Central memory CD8-positive, alpha-beta T cell (primary cell): Measurements from ENCODE around the gene PRDM16.

Experiments
- ATAC-seq: fragments of 150-1000 bp; cut with Tn5 transposase; replicated peaks from 2 replicates; pipeline ENCODE4 v1.10.0; 2022; ENCODE audit warnings: mild to moderate bottlenecking, moderate FRiP score, moderate number of reproducible peaks; ENCODE audit not compliant: poor library complexity, severe bottlenecking; ENCODE audit errors: extremely low read depth
- DNase-seq, 2 donors: peaks; one replicate each; pipeline ENCODE4 v3.0.0; 2021; ENCODE audit warnings: low spot score in 2 of 2
- H3K27ac Mint-ChIP-seq: one replicate; pipeline ENCODE4 v1.8.0; 2022; ENCODE audit warnings: low read depth, mild to moderate bottlenecking, moderate library complexity, mixed read lengths
- H3K27me3 Mint-ChIP-seq: one replicate; pipeline ENCODE4 v1.8.0; 2022; ENCODE audit warnings: mixed read lengths
- H3K36me3 Mint-ChIP-seq: one replicate; pipeline ENCODE4 v1.8.0; 2022; ENCODE audit warnings: mild to moderate bottlenecking, moderate library complexity, mixed read lengths; ENCODE audit not compliant: insufficient read depth
- H3K4me1 Mint-ChIP-seq: one replicate; pipeline ENCODE4 v1.8.0; 2022; ENCODE audit warnings: mixed read lengths
- H3K4me3 Mint-ChIP-seq: one replicate; pipeline ENCODE4 v1.8.0; 2022; ENCODE audit warnings: mild to moderate bottlenecking, moderate library complexity, mixed read lengths
- H3K9me3 Mint-ChIP-seq: one replicate; pipeline ENCODE4 v1.8.0; 2022; ENCODE audit warnings: mixed read lengths

The PRDM16 gene

DNA sequence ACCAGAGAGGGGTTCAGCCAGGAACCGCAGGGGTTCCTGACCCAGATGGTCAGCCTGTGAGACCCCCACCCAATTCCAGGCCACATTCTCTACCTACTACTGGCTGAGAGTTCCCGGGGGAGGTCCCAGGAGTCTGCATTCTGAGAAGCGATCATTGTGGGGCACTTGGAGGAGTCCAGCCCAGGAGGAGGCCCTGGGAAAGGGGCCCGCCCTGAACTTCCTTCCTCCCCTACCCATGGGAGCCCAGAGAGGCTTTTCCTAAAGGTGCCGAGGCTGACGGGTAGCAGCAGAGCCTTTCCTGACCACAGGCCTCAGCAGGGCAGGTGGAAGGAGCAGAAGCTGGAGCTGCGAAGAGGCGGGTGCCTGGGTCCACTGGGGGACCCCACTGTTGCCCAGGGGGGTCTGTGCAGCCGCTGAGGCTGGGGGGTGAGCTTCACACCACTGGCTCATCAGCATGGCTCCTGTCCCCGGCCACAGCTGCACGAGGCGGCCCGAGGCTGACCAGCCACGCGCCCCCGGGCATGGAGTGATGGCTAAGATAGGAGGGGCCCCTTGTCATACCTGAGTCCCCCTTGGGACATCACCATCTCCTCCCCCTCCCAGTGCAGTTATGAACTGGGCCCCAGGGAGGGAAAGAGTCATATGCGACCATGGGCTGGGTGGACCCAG, 127.7 kb downstream of the PRDM16 start:
- Mint-ChIP-seq H3K4me3 (no peak overlapping the region), H3K27ac (no peak overlapping the region), H3K36me3 (no peaks in the 10 kb centered on the region), H3K4me1 (no peaks in the 10 kb centered on the region), H3K27me3 (no peaks in the 10 kb centered on the region), H3K9me3 (no peaks in the 10 kb centered on the region)
- ATAC-seq (no peak), DNase-seq (no peak)

DNA sequence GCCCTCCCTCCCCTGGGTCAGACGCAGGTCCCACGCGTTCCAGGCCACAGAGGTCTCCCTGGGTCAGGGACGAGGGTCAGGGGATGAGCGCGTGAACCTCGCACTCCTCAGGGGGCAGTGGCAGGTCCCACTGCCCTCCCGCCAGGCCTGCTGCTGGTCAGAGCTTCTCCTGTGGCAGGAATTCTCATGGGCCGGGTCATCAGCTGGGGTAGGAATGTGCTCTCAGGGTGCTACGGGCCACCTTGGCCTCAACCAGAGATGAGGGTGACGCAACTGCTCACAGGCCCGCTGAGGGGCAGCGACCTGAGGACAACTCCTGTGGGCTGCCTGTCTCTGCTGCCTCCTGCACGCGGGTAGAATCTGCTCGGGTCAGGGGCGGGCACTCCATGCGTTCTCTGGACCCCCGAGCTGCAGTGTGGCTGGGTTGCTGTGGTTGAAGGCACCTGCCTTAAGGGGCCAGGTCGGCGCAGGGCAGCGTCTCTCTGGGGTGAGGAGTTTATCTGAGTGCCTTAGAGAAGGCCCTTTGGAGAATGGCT, 128.8 kb downstream of the PRDM16 start:
- no peaks in the 10 kb centered on the region for H3K4me1 Mint-ChIP-seq
- no peaks in the 10 kb centered on the region for H3K9me3 Mint-ChIP-seq
- ATAC-seq: no peak
- H3K27me3 Mint-ChIP-seq: no peaks in the 10 kb centered on the region
- H3K36me3 Mint-ChIP-seq: no peaks in the 10 kb centered on the region
- no peak overlapping the region for H3K27ac Mint-ChIP-seq
- DNase-seq: no peak
- no peak overlapping the region for H3K4me3 Mint-ChIP-seq

DNA sequence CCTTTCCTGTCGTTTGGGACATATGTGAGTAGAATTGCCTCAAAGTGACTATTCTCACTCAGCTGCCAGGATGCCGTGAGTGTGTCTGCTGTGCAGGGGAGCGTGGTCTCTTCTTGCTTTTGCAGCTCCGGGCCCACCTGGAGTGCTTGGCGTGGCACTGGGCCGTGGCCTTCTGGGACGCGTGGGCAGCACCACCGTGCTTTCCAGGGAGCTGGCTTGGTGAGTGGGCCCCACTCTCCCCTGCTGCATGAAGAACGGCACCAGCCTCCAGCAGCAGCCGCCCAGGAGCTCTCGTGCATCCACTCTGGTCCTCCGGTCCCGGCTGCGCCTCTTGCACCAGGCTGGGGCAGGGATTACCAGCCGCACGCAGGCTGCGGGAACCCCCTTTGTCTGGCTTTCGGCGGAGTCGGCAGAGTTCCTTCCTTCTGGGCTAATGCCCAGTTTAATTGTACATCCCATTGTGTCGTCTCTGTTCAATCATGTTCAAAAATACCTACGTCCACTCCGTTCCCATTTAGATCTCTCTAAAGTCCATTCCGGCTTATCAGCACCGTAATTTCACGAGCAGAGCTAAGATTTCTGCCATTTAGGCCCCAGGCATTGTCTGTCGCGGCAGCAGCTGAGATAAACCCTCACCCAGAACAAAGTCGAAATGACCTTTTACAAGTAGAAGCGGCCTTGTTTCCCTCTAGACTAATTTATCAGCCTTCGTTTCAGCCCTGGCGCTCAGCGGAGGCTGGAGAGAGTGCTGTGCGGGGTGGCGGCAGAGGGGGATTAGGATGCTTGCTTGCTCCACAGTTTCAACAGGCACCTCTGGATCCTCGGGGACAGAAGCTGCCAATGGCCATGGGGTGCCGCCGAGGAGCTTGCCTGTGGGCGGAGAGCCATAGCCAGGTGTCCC, 129.6 kb downstream of the PRDM16 start:
- H3K27ac Mint-ChIP-seq: no peak overlapping the region
- H3K36me3 Mint-ChIP-seq: no peaks in the 10 kb centered on the region
- H3K27me3 Mint-ChIP-seq: no peaks in the 10 kb centered on the region
- ATAC-seq: no peak
- H3K4me3 Mint-ChIP-seq: no peak overlapping the region
- H3K9me3 Mint-ChIP-seq: no peaks in the 10 kb centered on the region
- no peaks in the 10 kb centered on the region for H3K4me1 Mint-ChIP-seq
- no peak for DNase-seq

DNA sequence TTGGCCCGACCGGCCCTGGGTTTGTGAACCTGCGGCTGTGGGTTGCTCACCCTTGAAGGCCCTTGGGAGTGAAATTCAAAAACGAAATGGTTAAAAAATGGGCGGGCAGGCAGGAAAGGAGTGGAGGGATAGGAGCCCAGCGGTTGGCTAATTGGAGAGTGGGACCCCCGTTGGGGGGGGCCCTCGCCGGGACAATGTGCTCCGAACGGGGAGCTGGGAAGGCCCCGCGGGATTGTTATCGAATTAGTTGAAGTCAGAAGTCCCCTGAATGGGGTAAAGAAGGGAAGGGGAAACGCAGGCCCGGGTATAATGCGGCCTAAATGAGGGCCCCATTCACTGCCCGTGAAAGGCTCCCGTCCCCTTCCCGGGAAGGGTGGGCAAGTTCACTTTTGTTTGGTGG, 135.7 kb downstream of the PRDM16 start:
- H3K27ac Mint-ChIP-seq: no peak overlapping the region
- no peak overlapping the region for H3K4me3 Mint-ChIP-seq
- no peaks in the 10 kb centered on the region for H3K36me3 Mint-ChIP-seq
- ATAC-seq (no peak), DNase-seq (no peak)
- H3K4me1 Mint-ChIP-seq: no peaks in the 10 kb centered on the region
- no peaks in the 10 kb centered on the region for H3K9me3 Mint-ChIP-seq
- no peaks in the 10 kb centered on the region for H3K27me3 Mint-ChIP-seq

DNA sequence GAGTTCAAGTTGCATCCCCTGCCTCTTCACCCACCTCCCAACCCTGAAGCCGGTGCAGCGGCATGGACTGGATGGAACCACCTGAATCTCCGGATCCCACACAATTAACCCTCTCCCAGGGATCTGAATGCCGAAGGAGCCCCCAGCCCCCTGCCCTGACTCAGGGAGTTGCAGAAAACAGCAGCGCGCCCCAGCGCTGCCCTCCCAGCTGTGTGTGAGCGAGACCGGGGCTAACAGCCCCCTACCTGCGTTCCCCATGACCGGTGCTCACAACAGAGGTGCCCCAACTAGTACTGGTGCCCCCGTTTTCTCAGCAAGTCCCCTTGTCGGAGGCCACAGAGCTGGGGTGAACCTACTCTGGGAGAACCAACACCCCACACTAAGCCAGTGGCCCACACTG, 136.8 kb downstream of the PRDM16 start:
- Mint-ChIP-seq H3K27me3 (no peaks in the 10 kb centered on the region), H3K4me3 (no peak overlapping the region), H3K36me3 (no peaks in the 10 kb centered on the region), H3K4me1 (no peaks in the 10 kb centered on the region), H3K27ac (no peak overlapping the region), H3K9me3 (no peaks in the 10 kb centered on the region)
- ATAC-seq (no peak), DNase-seq (no peak)

DNA sequence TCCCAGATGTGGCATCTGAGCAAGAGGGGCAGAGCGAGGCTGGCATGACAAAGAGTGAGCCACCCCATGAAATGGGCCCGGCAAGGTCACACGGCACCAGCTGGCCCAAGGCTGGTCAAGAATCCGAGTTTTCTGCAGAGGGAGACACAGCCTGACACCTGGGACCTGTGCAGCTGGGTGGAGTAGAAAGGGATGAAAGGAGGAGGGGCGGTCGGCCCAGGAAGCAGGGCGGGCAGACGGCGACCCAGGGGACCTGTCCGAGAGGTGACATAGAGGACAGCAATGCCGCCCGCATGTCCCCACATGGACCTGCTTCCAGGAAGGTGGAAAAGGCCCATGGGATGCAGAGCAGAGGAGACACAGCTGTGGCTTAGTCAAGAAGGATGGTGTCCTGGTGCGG, 137.7 kb downstream of the PRDM16 start:
- Mint-ChIP-seq H3K9me3 (no peaks in the 10 kb centered on the region), H3K4me3 (no peak overlapping the region), H3K36me3 (no peaks in the 10 kb centered on the region), H3K4me1 (no peaks in the 10 kb centered on the region), H3K27ac (no peak overlapping the region), H3K27me3 (no peaks in the 10 kb centered on the region)
- DNase-seq: no peak
- ATAC-seq: no peak

DNA sequence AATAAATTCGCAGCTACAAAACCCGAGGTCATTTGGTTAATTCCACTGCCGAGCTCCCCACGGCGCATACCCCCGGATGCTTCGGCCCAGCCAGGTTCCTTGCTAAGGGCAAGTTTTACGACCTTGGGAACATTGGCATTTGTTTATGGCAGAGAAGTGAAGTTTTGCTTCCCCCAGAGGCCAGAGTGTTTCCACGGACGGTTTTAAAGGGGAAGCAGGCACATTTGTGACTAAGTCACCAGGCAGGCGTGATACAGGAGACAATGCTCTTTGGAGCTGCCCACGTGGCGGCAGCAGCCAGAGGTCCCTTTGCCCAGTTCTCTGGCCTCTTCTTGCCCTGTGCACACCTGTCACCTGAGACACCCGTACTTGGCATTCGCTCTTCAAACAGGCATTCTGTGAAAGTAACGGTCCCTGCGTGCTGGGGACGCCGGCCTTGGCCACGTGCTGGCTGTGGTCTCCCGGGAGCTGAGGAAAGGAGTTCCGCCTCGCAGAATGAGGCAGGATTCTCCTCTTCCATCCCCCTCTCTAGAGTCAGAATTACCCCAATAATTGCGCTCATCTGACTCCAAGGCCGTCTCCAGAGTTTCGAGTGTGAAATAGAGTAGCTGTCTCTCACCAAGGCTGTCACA, 138.3 kb downstream of the PRDM16 start:
- no peaks in the 10 kb centered on the region for H3K27me3 Mint-ChIP-seq
- no peak for DNase-seq
- H3K9me3 Mint-ChIP-seq: no peaks in the 10 kb centered on the region

DNA sequence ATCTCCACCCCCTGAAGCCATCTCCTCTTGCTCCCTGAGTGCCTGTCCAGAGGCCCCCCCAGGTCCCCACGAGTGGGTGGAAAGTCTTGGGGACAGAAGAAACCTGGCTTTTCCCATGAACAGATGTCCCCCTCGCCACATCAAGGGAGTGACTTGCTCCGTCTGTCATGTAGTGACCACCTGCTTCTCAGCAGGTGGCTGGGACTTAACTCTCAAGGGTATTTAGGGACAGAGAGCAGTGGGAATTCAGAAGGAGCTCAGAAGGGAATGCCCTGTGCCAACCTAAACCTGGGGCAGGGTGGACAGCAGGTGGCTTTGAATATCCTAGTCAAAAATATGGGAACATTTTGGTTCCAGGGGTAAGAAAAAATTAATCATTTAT, 139.8 kb downstream of the PRDM16 start:
- no peak overlapping the region for H3K4me3 Mint-ChIP-seq
- H3K27me3 Mint-ChIP-seq: no peaks in the 10 kb centered on the region
- no peak overlapping the region for H3K27ac Mint-ChIP-seq
- DNase-seq: no peak
- no peaks in the 10 kb centered on the region for H3K9me3 Mint-ChIP-seq
- no peaks in the 10 kb centered on the region for H3K4me1 Mint-ChIP-seq
- H3K36me3 Mint-ChIP-seq: no peaks in the 10 kb centered on the region
- no peak for ATAC-seq

More for the DNA sequence above, 138.3 kb downstream of the PRDM16 start:
- no peak for ATAC-seq
- H3K27ac Mint-ChIP-seq: no peak overlapping the region
- H3K4me1 Mint-ChIP-seq: no peaks in the 10 kb centered on the region
- H3K36me3 Mint-ChIP-seq: no peaks in the 10 kb centered on the region
- no peak overlapping the region for H3K4me3 Mint-ChIP-seq

DNA sequence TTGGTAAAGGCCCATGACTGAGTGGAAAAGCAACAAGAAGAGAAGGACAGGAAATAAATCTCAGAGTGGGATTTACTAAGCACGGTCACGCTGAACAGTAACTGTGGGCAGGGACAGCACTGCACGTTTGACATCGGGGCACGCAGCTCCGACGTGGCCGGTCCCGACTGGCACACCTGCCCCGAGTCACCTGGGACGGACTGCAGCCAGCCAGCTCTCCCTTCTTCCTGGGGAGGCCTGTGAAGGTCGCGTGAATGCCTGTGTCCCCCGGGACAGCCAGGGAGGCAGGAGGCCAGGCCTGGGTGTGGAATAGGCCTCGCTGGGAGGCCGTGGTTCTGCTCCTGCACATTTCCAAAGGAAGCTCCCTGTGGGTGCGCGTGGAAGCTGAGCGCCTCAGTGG, 140.2 kb downstream of the PRDM16 start:
- ATAC-seq (no peak), DNase-seq (no peak)
- no peaks in the 10 kb centered on the region for H3K27me3 Mint-ChIP-seq
- no peak overlapping the region for H3K4me3 Mint-ChIP-seq
- no peaks in the 10 kb centered on the region for H3K4me1 Mint-ChIP-seq
- H3K36me3 Mint-ChIP-seq: no peaks in the 10 kb centered on the region
- no peaks in the 10 kb centered on the region for H3K9me3 Mint-ChIP-seq
- no peak overlapping the region for H3K27ac Mint-ChIP-seq

DNA sequence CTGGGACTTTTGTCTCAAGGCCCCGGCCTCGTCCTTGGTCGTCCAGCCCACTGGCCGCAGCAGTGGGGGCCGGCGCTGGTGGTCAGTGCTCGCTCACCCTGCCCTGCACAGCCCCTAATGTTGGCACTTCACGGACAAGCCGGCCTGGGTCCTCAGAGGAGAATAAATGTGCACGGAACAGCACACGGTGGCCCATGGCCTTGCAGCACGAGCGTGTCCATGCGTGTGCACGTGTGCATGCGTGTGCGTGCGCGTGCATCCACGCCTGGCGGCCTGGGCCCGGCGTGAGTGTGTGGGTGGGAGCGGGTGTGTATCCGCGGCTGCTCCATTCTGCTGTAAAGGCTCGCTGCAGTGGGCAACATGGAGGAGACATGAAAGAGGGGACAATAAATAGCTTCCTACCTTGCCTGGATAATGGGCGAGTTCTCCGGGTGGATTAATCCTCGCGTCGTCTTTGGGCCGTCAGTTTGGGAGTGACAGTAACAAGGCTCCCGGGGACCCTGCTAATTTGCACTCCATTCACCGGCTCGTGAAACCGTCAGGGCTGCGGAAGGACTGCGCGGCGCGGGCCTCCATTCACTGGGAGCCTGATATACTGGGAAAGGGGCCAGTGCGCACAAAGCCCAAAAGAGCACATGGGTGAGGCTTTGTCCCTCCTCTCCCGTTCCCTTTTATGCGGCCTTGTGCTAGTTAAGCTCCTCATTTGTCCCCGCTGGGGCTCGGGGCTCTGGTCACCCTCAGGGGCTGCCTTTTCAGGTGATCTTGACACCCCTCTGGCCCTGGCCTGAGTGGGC, 142.8 kb downstream of the PRDM16 start:
- Mint-ChIP-seq H3K4me1 (no peaks in the 10 kb centered on the region), H3K4me3 (no peak overlapping the region)

DNA sequence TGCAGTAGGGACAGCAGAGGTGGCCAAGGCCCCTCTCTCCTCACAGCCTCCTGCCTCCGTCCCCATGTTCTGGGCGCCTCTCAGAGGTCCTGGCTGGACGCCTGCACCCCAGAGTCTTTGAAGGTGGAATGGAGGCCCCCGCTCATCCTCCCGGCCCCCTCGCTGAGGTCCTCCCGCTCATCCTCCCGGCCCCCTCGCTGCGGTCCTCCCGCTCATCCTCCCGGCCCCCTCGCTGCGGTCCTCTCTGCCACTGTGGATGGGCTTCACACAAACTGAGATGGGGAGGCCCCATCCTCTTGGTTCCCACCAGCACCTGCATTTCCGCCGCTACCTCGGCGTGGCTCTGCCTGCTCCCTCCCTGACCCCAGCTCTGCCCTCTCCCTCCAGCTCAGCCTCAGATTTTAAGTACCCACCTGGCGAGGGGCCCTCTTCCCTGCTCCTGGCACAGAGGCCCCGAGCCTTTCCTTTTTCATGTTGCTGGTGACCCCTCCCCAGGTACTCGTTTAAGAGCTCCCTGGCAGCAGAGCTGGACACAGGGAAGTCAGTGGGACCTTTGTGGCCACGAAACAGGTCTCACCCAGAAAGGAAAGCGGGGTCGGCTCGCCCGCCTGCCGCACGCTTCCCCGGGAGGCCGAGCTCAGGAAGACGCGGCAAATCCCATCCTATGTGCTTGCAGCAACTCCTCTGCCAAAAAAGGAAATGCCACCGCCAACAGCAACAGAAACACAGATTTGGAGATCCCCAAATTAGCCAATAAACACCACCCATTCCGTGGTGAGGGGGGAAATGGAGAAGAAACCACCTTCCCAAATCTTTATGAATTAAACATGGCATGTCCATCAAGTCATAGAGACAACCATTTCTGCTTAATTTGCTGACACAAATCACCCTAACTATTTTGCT, 143.7 kb downstream of the PRDM16 start:
- H3K27ac Mint-ChIP-seq: no peak overlapping the region
- no peaks in the 10 kb centered on the region for H3K9me3 Mint-ChIP-seq
- H3K4me3 Mint-ChIP-seq: no peak overlapping the region
- H3K4me1 Mint-ChIP-seq: no peaks in the 10 kb centered on the region
- DNase-seq (no peak), ATAC-seq (no peak)
- peaks cover 12% of the 10 kb centered on the region for H3K27me3 Mint-ChIP-seq
- no peaks in the 10 kb centered on the region for H3K36me3 Mint-ChIP-seq

More for the DNA sequence above, 142.8 kb downstream of the PRDM16 start:
- ATAC-seq: no peak
- Mint-ChIP-seq H3K27ac (no peak overlapping the region), H3K36me3 (no peaks in the 10 kb centered on the region), H3K27me3 (peaks cover 11% of the 10 kb centered on the region), H3K9me3 (no peaks in the 10 kb centered on the region)
- no peak for DNase-seq
